IMR-90 (cell line): ENCODE measurements around the gene KRTAP21-2. TPM values are rescaled to one million over a fixed set of nuclear protein-coding genes. Genes with fewer than 3 reads are reported as not detected.

Experiments
- ATAC-seq: fragments of 200-7000 bp; cut with Tn5 transposase; 2 replicates; pipeline ENCODE4 v1.9.1; 2020; ENCODE audit warnings: low read depth, mild to moderate bottlenecking, moderate library complexity
- BruUV-seq: library from RNA; stranded (reverse); fragments of 400-500 nt; replicated peaks from 2 replicates; lab custom pipeline; 2021; lab: Mats Ljungman, UMichigan
- CTCF ChIA-PET: fragments of 300-600 bp; formaldehyde crosslinking; extraction: SDS; loops from one replicate; lab custom pipeline; 2021; ENCODE audit warnings: antibody characterized with exemption; lab: Yijun Ruan, JAX
- POLR2A ChIA-PET: fragments of 300-600 bp; sonication (Branson Sonifier 250); formaldehyde crosslinking; loops from one replicate; lab custom pipeline; 2022; ENCODE audit warnings: antibody characterized with exemption; ENCODE audit not compliant: unreplicated experiment; lab: Charles Lee
- DNase-seq: peaks from one replicate; pipeline ENCODE4 v3.0.0; 2013
- H2AFZ ChIP-seq: replicated peaks from 2 replicates; pipeline ENCODE3; 2013; ENCODE audit warnings: low read length, mild to moderate bottlenecking; ENCODE audit not compliant: poor library complexity
- H2AK5ac ChIP-seq: 2 replicates; pipeline ENCODE4 v1.6.1; 2013; ENCODE audit warnings: low read depth, low read length, inconsistent platforms
- H2AK9ac ChIP-seq: replicated peaks from 2 replicates; pipeline ENCODE3; 2013; ENCODE audit warnings: mild to moderate bottlenecking, low read depth, low read length, moderate library complexity; ENCODE audit not compliant: poor library complexity
- H2BK120ac ChIP-seq: 2 replicates; pipeline ENCODE4 v1.6.1; 2013; ENCODE audit warnings: low read depth, low read length, inconsistent platforms
- H2BK15ac ChIP-seq: 3 replicates; pipeline ENCODE4 v1.6.1; 2013; ENCODE audit warnings: low read depth, low read length, inconsistent platforms
- H2BK20ac ChIP-seq: 2 replicates; pipeline ENCODE4 v1.6.1; 2013; ENCODE audit warnings: low read depth, mild to moderate bottlenecking, inconsistent platforms, low read length, moderate library complexity
- H2BK5ac ChIP-seq: 2 replicates; pipeline ENCODE4 v1.6.1; 2013; ENCODE audit warnings: mild to moderate bottlenecking, low read depth, low read length, inconsistent platforms; ENCODE audit not compliant: poor library complexity, severe bottlenecking
- H3K14ac ChIP-seq: replicated peaks from 2 replicates; pipeline ENCODE4 v1.6.1; 2013; ENCODE audit warnings: low read depth, low read length, inconsistent platforms
- H3K18ac ChIP-seq: 2 replicates; pipeline ENCODE4 v1.6.1; 2013; ENCODE audit warnings: low read depth, low read length, control low read depth
- H3K23ac ChIP-seq: 2 replicates; pipeline ENCODE4 v1.6.1; 2013; ENCODE audit warnings: low read depth, low read length, inconsistent platforms
- H3K27ac ChIP-seq: 2 replicates; pipeline ENCODE4 v1.5.1; 2013; ENCODE audit warnings: mild to moderate bottlenecking, control low read depth, low read length; ENCODE audit not compliant: insufficient read depth
- H3K27me3 ChIP-seq: 2 replicates; pipeline ENCODE4 v1.6.1; 2013; ENCODE audit warnings: low read length; ENCODE audit not compliant: control insufficient read depth, insufficient read depth
- H3K36me3 ChIP-seq: 2 replicates; pipeline ENCODE4 v1.6.1; 2013; ENCODE audit warnings: low read length, mixed read lengths; ENCODE audit not compliant: control insufficient read depth, insufficient read depth
- H3K4ac ChIP-seq: 2 replicates; pipeline ENCODE4 v1.6.1; 2013; ENCODE audit warnings: low read depth, low read length, inconsistent platforms
- H3K4me1 ChIP-seq: 2 replicates; pipeline ENCODE4 v1.6.1; 2013; ENCODE audit warnings: low read length, mixed read lengths; ENCODE audit not compliant: control insufficient read depth, insufficient read depth
- H3K4me2 ChIP-seq: 2 replicates; pipeline ENCODE4 v1.6.1; 2013; ENCODE audit warnings: low read depth, mild to moderate bottlenecking, control low read depth, low read length, moderate library complexity
- H3K4me3 ChIP-seq: 2 replicates; pipeline ENCODE4 v1.5.1; 2013; ENCODE audit warnings: low read depth, mild to moderate bottlenecking, control low read depth, low read length, moderate library complexity; ENCODE audit not compliant: insufficient read depth
- H3K56ac ChIP-seq: 2 replicates; pipeline ENCODE4 v1.6.1; 2013; ENCODE audit warnings: low read length, inconsistent platforms; ENCODE audit not compliant: insufficient read depth; ENCODE audit errors: extremely low read depth
- H3K79me1 ChIP-seq, 2 experiments: 2 replicates each; pipeline ENCODE4 v1.6.1; 2013; ENCODE audit warnings: low read length in 2 of 2, inconsistent platforms in 1 of 2, low read depth in 1 of 2
- H3K9ac ChIP-seq: 2 replicates; pipeline ENCODE4 v1.6.1; 2013; ENCODE audit warnings: low read depth, low read length, control low read depth
- H3K9me1 ChIP-seq: 2 replicates; pipeline ENCODE4 v1.6.1; 2013; ENCODE audit warnings: low read length, inconsistent platforms; ENCODE audit not compliant: insufficient read depth
- H3K9me3 ChIP-seq: 2 replicates; pipeline ENCODE4 v1.6.1; 2013; ENCODE audit warnings: low read length; ENCODE audit not compliant: control insufficient read depth, insufficient read depth
- H4K20me1 ChIP-seq: 2 replicates; pipeline ENCODE4 v1.6.1; 2013; ENCODE audit warnings: low read length, inconsistent platforms; ENCODE audit not compliant: insufficient read depth
- H4K5ac ChIP-seq: 2 replicates; pipeline ENCODE4 v1.6.1; 2013; ENCODE audit warnings: mild to moderate bottlenecking, low read depth, low read length, control low read depth
- H4K8ac ChIP-seq, 2 experiments: 2 replicates each; pipeline ENCODE4 v1.6.1; 2013; ENCODE audit warnings: low read depth in 2 of 2, low read length in 2 of 2, control low read depth in 1 of 2, inconsistent platforms in 1 of 2
- H4K91ac ChIP-seq: 2 replicates; pipeline ENCODE4 v1.6.1; 2013; ENCODE audit warnings: low read depth, low read length, inconsistent platforms; ENCODE audit not compliant: insufficient read depth
- MAZ ChIP-seq: IDR thresholded peaks from 2 replicates; pipeline ENCODE4 v1.6.1; 2012; ENCODE audit warnings: low read depth, mild to moderate bottlenecking, low read length, improper control_type of control experiment, moderate library complexity, borderline replicate concordance
- NFE2L2 ChIP-seq: fragments of 150-350 bp; IDR thresholded peaks from 2 replicates; pipeline ENCODE4 v1.6.1; 2016; ENCODE audit warnings: low read depth, mild to moderate bottlenecking, low read length
- RFX5 ChIP-seq: IDR thresholded peaks from 2 replicates; pipeline ENCODE4 v1.8.0; 2012; ENCODE audit warnings: low read depth, mild to moderate bottlenecking, low read length, moderate library complexity
- SMC3 ChIP-seq: fragments of 150-350 bp; IDR thresholded peaks from 2 replicates; pipeline ENCODE4 v1.6.1; 2016; ENCODE audit warnings: low read depth, mild to moderate bottlenecking, antibody characterized with exemption, low read length, moderate library complexity
- WGBS, 2 experiments: methylation state at CpG; one replicate each; pipeline versions ENCODE4 v1.1.5 to v1.1.7; 2013; ENCODE audit warnings: missing lambda C conversion rate in 2 of 2; ENCODE audit not compliant: insufficient read length in 1 of 2; ENCODE audit errors: extremely low coverage in 2 of 2; 5-methylcytosine and 5-hydroxymethylcytosine counted together
- dilution Hi-C: fragments of 300-500 bp; cut with HindIII; formaldehyde crosslinking; loops from one replicate; pipeline ENCODE4 v1.14.3; 2018; ENCODE audit warnings: low sequenced_read_pairs; ENCODE audit not compliant: unreplicated experiment
- in situ Hi-C: fragments of 300-500 bp; cut with MboI; formaldehyde crosslinking; loops from 3 replicates; pipeline ENCODE4 v1.14.3; 2019; ENCODE audit warnings: low sequenced_read_pairs, inconsistent platforms, mixed read lengths
- intact Hi-C: fragments of 100-400 bp; cut with micrococcal nuclease; formaldehyde crosslinking; loops from 2 replicates; pipeline ENCODE4 v1.10.0; 2022
- polyA plus RNA-seq, 3 experiments: library from polyadenylated mRNA; depleted of rRNA; stranded (reverse); fragments of >200 nt; gene quantifications; 2 replicates each; pipeline ENCODE4 v1.2.3, GENCODE V29; 2012; ENCODE audit warnings: low replicate concordance in 1 of 3
- total RNA-seq: library from RNA; depleted of rRNA; stranded (reverse); fragments of >200 nt; gene quantifications from 2 replicates; pipeline ENCODE4 v1.2.3, GENCODE V29; 2012

Gene KRTAP21-2
- total and polyA plus RNA-seq, 2 of the 4 experiments (the other 2 are of a cell fraction) = not detected

DNA sequence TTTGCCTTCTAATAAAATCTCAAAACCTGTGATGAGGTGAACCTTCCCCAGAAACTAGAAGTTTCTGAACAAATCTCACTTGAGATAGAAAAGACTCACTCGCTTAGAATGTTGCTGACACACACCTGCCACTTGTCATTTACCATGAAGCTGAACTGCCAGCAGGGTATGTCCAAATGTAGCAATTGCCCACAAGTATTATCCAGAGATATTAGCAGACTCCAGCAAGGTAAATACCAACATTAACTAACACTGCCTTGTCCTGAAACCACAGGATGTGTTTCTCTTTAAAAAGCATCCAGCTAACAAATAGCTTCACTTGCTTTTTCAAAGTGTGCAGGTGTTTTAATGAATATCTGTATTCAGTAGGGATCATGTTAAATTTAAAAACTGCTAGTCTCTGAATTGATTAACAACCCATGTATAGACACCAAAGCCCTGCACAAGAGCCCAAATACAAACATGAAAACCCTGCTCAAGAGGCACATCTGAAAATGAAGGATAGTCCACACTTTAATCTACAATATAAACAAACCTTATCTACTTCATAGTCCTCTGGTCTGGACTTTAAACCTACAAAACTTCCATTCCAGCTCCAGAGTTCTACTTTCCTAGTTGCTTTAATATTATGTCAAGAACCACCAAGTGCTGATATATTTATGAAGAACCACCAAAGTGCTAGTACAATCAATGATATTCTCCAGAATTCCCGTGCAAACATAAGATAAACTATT, 46.7 kb upstream of the KRTAP21-2 start:
- H3K4me3 ChIP-seq = no peak overlapping the region
- H2AK9ac ChIP-seq = no peak overlapping the region
- CTCF ChIA-PET = no interaction called here
- H2AK5ac ChIP-seq = no peak overlapping the region
- intact Hi-C loops (no loop called here), in situ Hi-C loops (no loop called here), dilution Hi-C loops (no loop called here)
- H4K8ac ChIP-seq = no peak overlapping the region
- no peaks in the 10 kb centered on the region for H3K4me1 ChIP-seq
- H3K79me1 ChIP-seq = no peaks in the 10 kb centered on the region
- TF ChIP-seq RFX5 = no peak
- TF ChIP-seq NFE2L2 = no peak
- no peak for TF ChIP-seq SMC3
- TF ChIP-seq MAZ = no peak
- H2BK15ac ChIP-seq = no peak overlapping the region
- no peaks in the 10 kb centered on the region for H3K9me1 ChIP-seq
- DNase-seq (no peak), ATAC-seq (no peak)
- H3K14ac ChIP-seq = no peak overlapping the region
- H2BK120ac ChIP-seq = no peak overlapping the region
- H3K18ac ChIP-seq = no peak overlapping the region
- no peak overlapping the region for H3K4me2 ChIP-seq
- no peak overlapping the region for H3K27ac ChIP-seq
- BruUV-seq = no TSS peak
- H3K23ac ChIP-seq = no peak overlapping the region
- WGBS, 2 experiments = 57% methylated on average over 1 of the region's 2 CpGs; no CpG with 5 or more reads in 1 of the 2 experiments
- H4K5ac ChIP-seq = no peak overlapping the region
- H3K56ac ChIP-seq = no peak overlapping the region
- H3K9ac ChIP-seq = no peak overlapping the region
- H3K9me3 ChIP-seq = peaks cover 6% of the 10 kb centered on the region
- no peak overlapping the region for H2BK5ac ChIP-seq
- no peaks in the 10 kb centered on the region for H4K20me1 ChIP-seq
- no peak overlapping the region for H2BK20ac ChIP-seq
- no peak overlapping the region for H4K91ac ChIP-seq
- POLR2A ChIA-PET = no interaction called here
- no peak overlapping the region for H3K4ac ChIP-seq
- H2AFZ ChIP-seq = no peak overlapping the region
- no peaks in the 10 kb centered on the region for H3K36me3 ChIP-seq
- no peaks in the 10 kb centered on the region for H3K27me3 ChIP-seq
